HepG2 (cell line): ENCODE data around the gene LPXN. TPM values are rescaled to one million over a fixed set of nuclear protein-coding genes. Genes with fewer than 3 reads are reported as not detected.

Experiments used
- CEBPG ChIP-seq: IDR thresholded peaks from 2 replicates; pipeline ENCODE4 v1.6.1; 2016
- FOXP4 ChIP-seq: sonication (generic); formaldehyde crosslinking; IDR thresholded peaks from 2 replicates; pipeline ENCODE4 v1.4.0; 2020; ENCODE audit warnings: missing genetic modification reagents
- HOXA9 ChIP-seq: sonication (generic); formaldehyde crosslinking; IDR thresholded peaks from 2 replicates; pipeline ENCODE4 v1.8.1; 2022; ENCODE audit warnings: missing genetic modification reagents, mild to moderate bottlenecking, moderate library complexity, borderline replicate concordance
- KDM5A ChIP-seq: fragments of 200-600 bp; sonication (generic); IDR thresholded peaks from 2 replicates; pipeline ENCODE4 v1.7.0; 2018; ENCODE audit warnings: antibody characterized with exemption, mild to moderate bottlenecking, low read length, borderline replicate concordance
- MEIS1 ChIP-seq: sonication (generic); formaldehyde crosslinking; IDR thresholded peaks from 2 replicates; pipeline ENCODE4 v1.9.0; 2021; ENCODE audit warnings: mild to moderate bottlenecking, missing genetic modification reagents, moderate library complexity, borderline replicate concordance
- PLSCR1 ChIP-seq: sonication (generic); formaldehyde crosslinking; IDR thresholded peaks from 2 replicates; pipeline ENCODE4 v1.5.0; 2020; ENCODE audit warnings: missing genetic modification reagents, mild to moderate bottlenecking, borderline replicate concordance
- PRDM15 ChIP-seq: sonication (generic); formaldehyde crosslinking; IDR thresholded peaks from 2 replicates; pipeline ENCODE4 v1.4.0; 2020; ENCODE audit warnings: missing genetic modification reagents
- RERE ChIP-seq: IDR thresholded peaks from 2 replicates; pipeline ENCODE4 v1.6.1; 2016; ENCODE audit warnings: low read depth, missing genetic modification reagents, missing compliant biosample characterization
- ZNF160 ChIP-seq: sonication (generic); formaldehyde crosslinking; IDR thresholded peaks from 2 replicates; pipeline ENCODE4 v1.8.0; 2022; ENCODE audit warnings: mild to moderate bottlenecking, inconsistent platforms, missing genetic modification reagents
- ZNF263 ChIP-seq: sonication (generic); formaldehyde crosslinking; IDR thresholded peaks from 2 replicates; pipeline ENCODE4 v1.4.0; 2020; ENCODE audit warnings: missing genetic modification reagents
- ZNF564 ChIP-seq: sonication (generic); formaldehyde crosslinking; IDR thresholded peaks from 2 replicates; pipeline ENCODE4 v1.8.1; 2023; ENCODE audit warnings: mild to moderate bottlenecking, missing genetic modification reagents
- ZNF749 ChIP-seq: sonication (generic); formaldehyde crosslinking; IDR thresholded peaks from 2 replicates; pipeline ENCODE4 v1.8.0; 2022; ENCODE audit warnings: mild to moderate bottlenecking, missing genetic modification reagents, moderate library complexity, borderline replicate concordance
- polyA plus RNA-seq, 8 experiments: library from polyadenylated mRNA; depleted of rRNA in 3 of 8; stranded (reverse) in 7 of 8; unstranded in 1 of 8; fragments of >200 nt; fragmentation: Illumina TruSeq in 4 of 8; extraction: Trizol in 4 of 8; gene quantifications; 2 replicates each; pipeline versions ENCODE4 v1.2.1 to v1.2.3, GENCODE V29; 2011 to 2016; ENCODE audit warnings: low read depth in 4 of 8, missing spikeins in 1 of 8, mixed read lengths in 1 of 8; ENCODE audit not compliant: insufficient read depth in 1 of 8
- total RNA-seq, 5 experiments: library from RNA; depleted of rRNA; stranded (reverse); fragments of >200 nt; fragmentation: Illumina TruSeq; extraction: Trizol; gene quantifications; 2 replicates each; pipeline ENCODE4 v1.2.3, GENCODE V29; 2016; ENCODE audit warnings: low read depth in 1 of 5
- TF ChIP-seq, protein P1 (sequence below): IDR thresholded peaks from 2 replicates; pipeline ENCODE4 v1.6.1; 2016

LPXN gene
- total and polyA plus RNA-seq, 2 of the 13 experiments (the other 11 are each of a cell fraction or from before 2014, with no cell fraction given): 1.7 to 3.5 TPM

DNA sequence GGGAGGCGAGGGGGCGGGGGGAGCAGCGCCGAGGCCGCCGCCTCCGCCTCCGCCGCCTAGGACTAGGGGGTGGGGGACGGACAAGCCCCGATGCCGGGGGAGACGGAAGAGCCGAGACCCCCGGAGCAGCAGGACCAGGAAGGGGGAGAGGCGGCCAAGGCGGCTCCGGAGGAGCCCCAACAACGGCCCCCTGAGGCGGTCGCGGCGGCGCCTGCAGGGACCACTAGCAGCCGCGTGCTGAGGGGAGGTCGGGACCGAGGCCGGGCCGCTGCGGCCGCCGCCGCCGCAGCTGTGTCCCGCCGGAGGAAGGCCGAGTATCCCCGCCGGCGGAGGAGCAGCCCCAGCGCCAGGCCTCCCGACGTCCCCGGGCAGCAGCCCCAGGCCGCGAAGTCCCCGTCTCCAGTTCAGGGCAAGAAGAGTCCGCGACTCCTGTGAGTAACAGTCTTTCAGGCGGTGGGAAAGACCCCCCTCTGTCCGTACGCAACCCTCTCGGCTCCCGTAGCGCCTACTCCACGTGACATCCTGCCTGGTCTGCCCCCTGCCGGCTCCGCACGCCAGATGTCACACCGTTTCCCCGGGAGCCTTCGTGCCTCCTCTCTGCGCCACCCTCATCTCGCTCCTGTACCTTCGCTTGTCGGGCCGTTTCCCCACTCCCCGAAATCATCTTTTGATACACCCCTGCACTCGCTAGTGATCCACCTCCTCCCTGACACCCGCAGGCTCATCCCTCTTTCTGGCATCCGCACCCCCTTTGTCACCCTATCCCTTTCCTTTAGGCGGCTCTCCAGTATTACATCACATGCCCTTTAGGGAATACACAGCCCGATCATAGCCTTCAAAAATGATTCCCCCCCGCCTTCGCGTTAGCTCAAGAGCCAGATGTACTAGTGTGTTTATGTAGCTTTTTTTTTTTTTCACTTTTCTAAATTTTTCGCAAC is 3.8 kb upstream of the LPXN start (continued):
- TF ChIP-seq RERE (CRISPR knock-in tag): no peak
- TF ChIP-seq KDM5A: peak; percentile 38; the same call in 1 of the 2 replicates
- 0 out of 2 replicates have a peak, but pooled peaks have one; percentile 48 for TF ChIP-seq ZNF160 (CRISPR knock-in tag)
- TF ChIP-seq HOXA9 (CRISPR knock-in tag): no peak
- 0 out of 2 replicates have a peak, but pooled peaks have one; percentile 17 for TF ChIP-seq FOXP4
- TF ChIP-seq ZNF749 (CRISPR knock-in tag): peak; percentile 52; the same call in 1 of the 2 replicates
- peak; percentile 43; the same call in 1 of the 2 replicates for TF ChIP-seq CEBPG (CRISPR knock-in tag)
- no peak; the same call in 1 of the 2 replicates for TF ChIP-seq MEIS1 (CRISPR knock-in tag)
- peak; percentile 85 for TF ChIP-seq ZNF263
- TF ChIP-seq PLSCR1: no peak
- TF ChIP-seq, protein P1, sequence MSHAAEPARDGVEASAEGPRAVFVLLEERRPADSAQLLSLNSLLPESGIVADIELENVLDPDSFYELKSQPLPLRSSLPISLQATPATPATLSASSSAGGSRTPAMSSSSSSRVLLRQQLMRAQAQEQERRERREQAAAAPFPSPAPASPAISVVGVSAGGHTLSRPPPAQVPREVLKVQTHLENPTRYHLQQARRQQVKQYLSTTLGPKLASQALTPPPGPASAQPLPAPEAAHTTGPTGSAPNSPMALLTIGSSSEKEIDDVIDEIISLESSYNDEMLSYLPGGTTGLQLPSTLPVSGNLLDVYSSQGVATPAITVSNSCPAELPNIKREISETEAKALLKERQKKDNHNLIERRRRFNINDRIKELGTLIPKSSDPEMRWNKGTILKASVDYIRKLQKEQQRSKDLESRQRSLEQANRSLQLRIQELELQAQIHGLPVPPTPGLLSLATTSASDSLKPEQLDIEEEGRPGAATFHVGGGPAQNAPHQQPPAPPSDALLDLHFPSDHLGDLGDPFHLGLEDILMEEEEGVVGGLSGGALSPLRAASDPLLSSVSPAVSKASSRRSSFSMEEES (CRISPR knock-in tag): peak; percentile 98
- TF ChIP-seq ZNF564 (CRISPR knock-in tag): no peak
- no peak for TF ChIP-seq PRDM15
